OCI-LY7 (cell line): ENCODE results near the gene PGAM5. TPM values are rescaled to one million over a fixed set of nuclear protein-coding genes. Genes with fewer than 3 reads are reported as not detected.

Experiments used
- BruUV-seq: library from RNA; stranded (reverse); fragments of 400-500 nt; replicated peaks from 2 replicates; lab custom pipeline; 2021; lab: Mats Ljungman, UMichigan
- CTCF ChIA-PET: fragments of 300-600 bp; sonication (Branson Sonifier 250); formaldehyde crosslinking; loops from one replicate; lab custom pipeline; 2022; ENCODE audit warnings: antibody characterized with exemption; ENCODE audit not compliant: unreplicated experiment; lab: Charles Lee
- POLR2A ChIA-PET: fragments of 300-600 bp; sonication (Branson Sonifier 250); formaldehyde crosslinking; loops from one replicate; lab custom pipeline; 2022; ENCODE audit warnings: antibody characterized with exemption; lab: Charles Lee
- DNase-seq: peaks from one replicate; pipeline ENCODE4 v3.0.0-alpha.2; 2015; ENCODE audit warnings: low spot score
- H2AFZ ChIP-seq: fragments of 200-600 bp; sonication (generic), shearing (Covaris generic); 2 replicates; pipeline ENCODE4 v1.6.1; 2014; ENCODE audit warnings: mild to moderate bottlenecking, antibody characterized with exemption, low read length, moderate library complexity
- H3K27ac ChIP-seq: fragments of 200-600 bp; sonication (generic); 2 replicates; pipeline ENCODE4 v1.5.1; 2014; ENCODE audit warnings: mixed run types, low read depth, mild to moderate bottlenecking, moderate library complexity, low read length, inconsistent platforms; ENCODE audit not compliant: poor library complexity, severe bottlenecking
- H3K36me3 ChIP-seq: fragments of 200-600 bp; sonication (generic); 2 replicates; pipeline ENCODE4 v1.6.1; 2014; ENCODE audit warnings: mild to moderate bottlenecking, antibody characterized with exemption, low read length, moderate library complexity, mixed read lengths; ENCODE audit not compliant: insufficient read depth
- H3K4me1 ChIP-seq: fragments of 200-600 bp; sonication (generic); 2 replicates; pipeline ENCODE4 v1.5.1; 2014; ENCODE audit warnings: mild to moderate bottlenecking, low read length; ENCODE audit not compliant: insufficient read depth, poor library complexity, severe bottlenecking
- H3K4me2 ChIP-seq: fragments of 200-600 bp; sonication (generic); 2 replicates; pipeline ENCODE4 v1.6.1; 2014; ENCODE audit warnings: mild to moderate bottlenecking, low read length
- H3K4me3 ChIP-seq: fragments of 200-600 bp; sonication (generic); 2 replicates; pipeline ENCODE4 v1.5.1; 2014; ENCODE audit warnings: mild to moderate bottlenecking, low read depth, low read length; ENCODE audit not compliant: poor library complexity, severe bottlenecking
- H3K79me2 ChIP-seq: fragments of 200-600 bp; sonication (generic); 2 replicates; pipeline ENCODE4 v1.6.1; 2016; ENCODE audit warnings: low read depth, mild to moderate bottlenecking, low read length, moderate library complexity, mixed read lengths; ENCODE audit not compliant: insufficient read depth
- H3K9me2 ChIP-seq: fragments of 200-600 bp; sonication (generic); 2 replicates; pipeline ENCODE4 v1.6.1; 2016; ENCODE audit warnings: mild to moderate bottlenecking, low read length, mixed read lengths; ENCODE audit not compliant: insufficient read depth
- H3K9me3 ChIP-seq: fragments of 200-600 bp; sonication (generic); 2 replicates; pipeline ENCODE4 v1.6.1; 2014; ENCODE audit warnings: mild to moderate bottlenecking, mixed run types, low read length, mixed read lengths
- H4K20me1 ChIP-seq: fragments of 200-600 bp; sonication (generic); 2 replicates; pipeline ENCODE4 v1.6.1; 2014; ENCODE audit warnings: mild to moderate bottlenecking, antibody characterized with exemption, low read length, moderate library complexity, mixed read lengths; ENCODE audit not compliant: insufficient read depth
- EZH2phosphoT487 ChIP-seq: fragments of 200-600 bp; sonication (generic); IDR thresholded peaks from 2 replicates; pipeline ENCODE4 v1.6.1; 2018; ENCODE audit warnings: low read depth, borderline replicate concordance, mild to moderate bottlenecking, mixed run types, antibody characterized with exemption, low read length, moderate library complexity, mixed read lengths
- intact Hi-C: fragments of 100-400 bp; cut with micrococcal nuclease; formaldehyde crosslinking; loops from one replicate; pipeline ENCODE4 v1.10.0; 2022; ENCODE audit not compliant: unreplicated experiment
- total RNA-seq, 2 experiments: library from RNA; depleted of rRNA in 1 of 2; stranded (reverse); fragments of >200 nt in 1 of 2; shearing (Covaris generic) in 1 of 2; gene quantifications; 2 replicates each; pipeline ENCODE4 v1.2.3, GENCODE V29; 2014 to 2022
- TF ChIP-seq, protein P1 (sequence below): fragments of 200-600 bp; sonication (generic); conservative IDR thresholded peaks from 2 replicates; pipeline ENCODE4 v1.5.1; 2014; ENCODE audit warnings: mild to moderate bottlenecking, antibody characterized with exemption, low read length, moderate library complexity, mixed read lengths

Gene PGAM5
- total RNA-seq, 2 experiments from 2014 or later = 95.6 to 97.2 TPM

DNA sequence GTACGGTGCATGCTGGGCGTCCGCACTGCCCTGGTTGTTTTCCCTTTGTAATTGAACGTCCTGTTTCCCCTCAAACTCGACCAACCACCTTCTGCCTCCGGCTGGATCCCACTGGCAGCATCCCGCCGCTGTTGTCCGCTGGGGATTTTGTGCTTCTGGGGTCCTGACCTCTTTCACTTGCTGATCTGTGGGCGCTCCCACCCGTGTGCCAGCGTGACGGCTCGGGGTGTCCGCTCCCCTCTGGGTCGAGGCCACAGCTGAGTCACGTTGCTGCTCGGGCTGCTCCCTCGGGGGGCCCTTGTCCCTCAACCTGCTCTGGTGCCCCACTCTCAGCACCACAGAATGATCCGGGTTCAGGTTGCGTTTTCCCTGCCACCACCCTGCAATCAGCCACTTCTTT, 8.0 kb downstream of the PGAM5 start:
- Histone ChIP-seq H3K36me3 (peaks cover 90% of the 10 kb centered on the region), H3K9me3 (no peaks in the 10 kb centered on the region), H3K79me2 (peaks cover 13% of the 10 kb centered on the region), H3K27ac (no peak overlapping the region), H3K9me2 (no peaks in the 10 kb centered on the region), H2AFZ (no peak overlapping the region), H3K4me2 (no peak overlapping the region), H3K4me1 (no peaks in the 10 kb centered on the region), H4K20me1 (peaks cover 9% of the 10 kb centered on the region; the same call in 1 of the 2 replicates), H3K4me3 (no peak overlapping the region)
- no TSS peak for BruUV-seq
- CTCF ChIA-PET = interaction anchor here (0.5 kb wide), 1 partner anchor 9 kb away, joined by 4 read pairs; no protein-coding TSS in a partner anchor
- TF ChIP-seq, protein P1, sequence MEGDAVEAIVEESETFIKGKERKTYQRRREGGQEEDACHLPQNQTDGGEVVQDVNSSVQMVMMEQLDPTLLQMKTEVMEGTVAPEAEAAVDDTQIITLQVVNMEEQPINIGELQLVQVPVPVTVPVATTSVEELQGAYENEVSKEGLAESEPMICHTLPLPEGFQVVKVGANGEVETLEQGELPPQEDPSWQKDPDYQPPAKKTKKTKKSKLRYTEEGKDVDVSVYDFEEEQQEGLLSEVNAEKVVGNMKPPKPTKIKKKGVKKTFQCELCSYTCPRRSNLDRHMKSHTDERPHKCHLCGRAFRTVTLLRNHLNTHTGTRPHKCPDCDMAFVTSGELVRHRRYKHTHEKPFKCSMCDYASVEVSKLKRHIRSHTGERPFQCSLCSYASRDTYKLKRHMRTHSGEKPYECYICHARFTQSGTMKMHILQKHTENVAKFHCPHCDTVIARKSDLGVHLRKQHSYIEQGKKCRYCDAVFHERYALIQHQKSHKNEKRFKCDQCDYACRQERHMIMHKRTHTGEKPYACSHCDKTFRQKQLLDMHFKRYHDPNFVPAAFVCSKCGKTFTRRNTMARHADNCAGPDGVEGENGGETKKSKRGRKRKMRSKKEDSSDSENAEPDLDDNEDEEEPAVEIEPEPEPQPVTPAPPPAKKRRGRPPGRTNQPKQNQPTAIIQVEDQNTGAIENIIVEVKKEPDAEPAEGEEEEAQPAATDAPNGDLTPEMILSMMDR = no peak
- no peak for TF ChIP-seq EZH2phosphoT487
- intact Hi-C loops = no loop called here
- POLR2A ChIA-PET = no interaction called here
- no peak for DNase-seq

- Histone ChIP-seq H3K79me2 (peaks cover 6% of the 10 kb centered on the region), H3K36me3 (peaks cover 90% of the 10 kb centered on the region), H3K4me1 (no peaks in the 10 kb centered on the region), H2AFZ (no peak overlapping the region), H4K20me1 (peaks cover 9% of the 10 kb centered on the region; the same call in 1 of the 2 replicates), H3K27ac (no peak overlapping the region), H3K9me2 (no peaks in the 10 kb centered on the region), H3K9me3 (no peaks in the 10 kb centered on the region), H3K4me2 (no peak overlapping the region), H3K4me3 (no peak overlapping the region)
- intact Hi-C loops = no loop called here
- no peak for DNase-seq
- no TSS peak for BruUV-seq
- ChIA-PET CTCF (interaction anchor here (0.5 kb wide), 1 partner anchor 8 kb away, joined by 4 read pairs; no protein-coding TSS in a partner anchor), POLR2A (no interaction called here)
- TF ChIP-seq, protein P1 = no peak
- no peak for TF ChIP-seq EZH2phosphoT487
These were observed 8.7 kb downstream of the PGAM5 start for GRCh38 chr12:132719141-132719953.

DNA sequence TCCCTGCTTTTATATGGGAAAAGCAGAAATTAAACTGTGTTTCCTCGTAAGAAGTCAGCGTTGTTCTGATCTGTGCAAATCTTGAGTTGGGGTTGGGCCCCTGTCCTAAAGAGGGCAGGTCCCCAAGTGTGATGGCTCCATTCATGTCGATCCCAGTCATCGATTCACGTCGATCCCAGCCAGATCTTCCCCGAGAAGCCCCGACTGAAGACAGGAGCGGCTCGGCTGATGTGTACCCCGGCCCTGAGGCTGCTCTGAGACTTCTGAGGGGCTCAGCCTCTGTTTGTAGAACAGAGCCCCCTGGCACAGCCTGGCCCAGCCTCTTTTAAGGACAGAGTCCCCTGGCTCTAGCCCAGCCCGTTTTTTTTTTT, 9.3 kb downstream of the PGAM5 start:
- H3K36me3 ChIP-seq = peaks cover 90% of the 10 kb centered on the region
- ChIA-PET CTCF (no interaction called here), POLR2A (no interaction called here)
- BruUV-seq = no TSS peak
- H3K4me3 ChIP-seq = no peak overlapping the region
- no peak overlapping the region for H3K27ac ChIP-seq
- DNase-seq = no peak
- no peaks in the 10 kb centered on the region for H3K9me3 ChIP-seq
- H4K20me1 ChIP-seq = peaks cover 9% of the 10 kb centered on the region; the same call in 1 of the 2 replicates
- no peak overlapping the region for H3K4me2 ChIP-seq
- TF ChIP-seq EZH2phosphoT487 = no peak
- TF ChIP-seq, protein P1 = no peak
- H2AFZ ChIP-seq = no peak overlapping the region
- intact Hi-C loops = no loop called here
- no peaks in the 10 kb centered on the region for H3K4me1 ChIP-seq
- H3K9me2 ChIP-seq = no peaks in the 10 kb centered on the region
- H3K79me2 ChIP-seq = no peaks in the 10 kb centered on the region
